Endothelial cell (in vitro differentiated cells): ENCODE data around the gene SART3. TPM values are rescaled to one million over a fixed set of nuclear protein-coding genes. Genes with fewer than 3 reads are reported as not detected.

Source experiments
- DNase-seq: peaks from one replicate; pipeline ENCODE4 v3.0.0; 2021; ENCODE audit warnings: low spot score
- H3K27ac Mint-ChIP-seq: one replicate; pipeline ENCODE4 v1.8.0; 2021; ENCODE audit warnings: mixed read lengths, inconsistent platforms; ENCODE audit not compliant: unreplicated experiment
- H3K27me3 Mint-ChIP-seq: one replicate; pipeline ENCODE4 v1.8.0; 2021; ENCODE audit warnings: mild to moderate bottlenecking, moderate library complexity, mixed read lengths, inconsistent platforms; ENCODE audit not compliant: unreplicated experiment
- H3K36me3 Mint-ChIP-seq: one replicate; pipeline ENCODE4 v1.8.0; 2021; ENCODE audit warnings: mild to moderate bottlenecking, low read depth, mixed read lengths, inconsistent platforms; ENCODE audit not compliant: unreplicated experiment
- H3K4me1 Mint-ChIP-seq: one replicate; pipeline ENCODE4 v1.8.0; 2021; ENCODE audit warnings: mild to moderate bottlenecking, mixed read lengths, inconsistent platforms; ENCODE audit not compliant: unreplicated experiment
- H3K4me3 Mint-ChIP-seq: one replicate; pipeline ENCODE4 v1.8.0; 2021; ENCODE audit warnings: mild to moderate bottlenecking, mixed read lengths, inconsistent platforms; ENCODE audit not compliant: unreplicated experiment
- H3K9me3 Mint-ChIP-seq: one replicate; pipeline ENCODE4 v1.8.0; 2021; ENCODE audit warnings: mixed read lengths, inconsistent platforms; ENCODE audit not compliant: unreplicated experiment
- CTCF ChIP-seq: fragments of 200-600 bp; sonication (generic); IDR thresholded peaks from one replicate; pipeline ENCODE4 v1.5.0; 2021; ENCODE audit warnings: antibody characterized with exemption; ENCODE audit not compliant: unreplicated experiment
- total RNA-seq: library from RNA; stranded (reverse); fragmentation: NEBNext Ultra II Directional; extraction: Animal tissue kit (Norgen Biotek cat#: 25700); gene quantifications from one replicate; pipeline ENCODE4 v1.2.1, GENCODE V29; 2021; ENCODE audit not compliant: unreplicated experiment

The SART3 gene
- total RNA-seq, 1 donor from 2014 or later = 67.8 TPM

- no peak overlapping the region for H3K27ac Mint-ChIP-seq
- no peak for DNase-seq
- no peak for TF ChIP-seq CTCF
- H3K4me1 Mint-ChIP-seq = no peaks in the 10 kb centered on the region
- no peaks in the 10 kb centered on the region for H3K36me3 Mint-ChIP-seq
- no peak overlapping the region for H3K4me3 Mint-ChIP-seq
- no peaks in the 10 kb centered on the region for H3K27me3 Mint-ChIP-seq
- H3K9me3 Mint-ChIP-seq = no peaks in the 10 kb centered on the region
Observed at GRCh38 chr12:108478611-108479206, 82.3 kb downstream of the SART3 start.

- no peaks in the 10 kb centered on the region for H3K36me3 Mint-ChIP-seq
- no peak overlapping the region for H3K27ac Mint-ChIP-seq
- H3K4me3 Mint-ChIP-seq = no peak overlapping the region
- no peak for DNase-seq
- no peaks in the 10 kb centered on the region for H3K9me3 Mint-ChIP-seq
- no peaks in the 10 kb centered on the region for H3K4me1 Mint-ChIP-seq
- H3K27me3 Mint-ChIP-seq = no peaks in the 10 kb centered on the region
- no peak for TF ChIP-seq CTCF
Observed at GRCh38 chr12:108477881-108478259, 83.1 kb downstream of the SART3 start.

GRCh38 chr12:108477055-108477880 is 83.7 kb downstream of the SART3 start:
- no peak overlapping the region for H3K4me3 Mint-ChIP-seq
- no peaks in the 10 kb centered on the region for H3K27me3 Mint-ChIP-seq
- H3K36me3 Mint-ChIP-seq = no peaks in the 10 kb centered on the region
- H3K27ac Mint-ChIP-seq = no peak overlapping the region
- TF ChIP-seq CTCF = no peak
- no peaks in the 10 kb centered on the region for H3K4me1 Mint-ChIP-seq
- DNase-seq = no peak
- H3K9me3 Mint-ChIP-seq = no peaks in the 10 kb centered on the region

GRCh38 chr12:108475396-108475795 is 85.6 kb downstream of the SART3 start:
- Mint-ChIP-seq H3K9me3 (no peaks in the 10 kb centered on the region), H3K27ac (no peak overlapping the region)

More at GRCh38 chr12:108475396-108475795, 85.6 kb downstream of the SART3 start:
- no peak for DNase-seq
- Mint-ChIP-seq H3K4me1 (no peaks in the 10 kb centered on the region), H3K27me3 (no peaks in the 10 kb centered on the region), H3K4me3 (no peak overlapping the region), H3K36me3 (no peaks in the 10 kb centered on the region)
- TF ChIP-seq CTCF = no peak
